ENCODE measurements around the gene CAV1.
A peak's percentile ranks its signal among the peaks of the same experiment; 100 is the strongest.
"Not testable (repeated sequence)": the region's sequence is repeated elsewhere in the genome, so short reads cannot be mapped to it uniquely, and the experiment has no call there.

Gene CAV1, protein sequence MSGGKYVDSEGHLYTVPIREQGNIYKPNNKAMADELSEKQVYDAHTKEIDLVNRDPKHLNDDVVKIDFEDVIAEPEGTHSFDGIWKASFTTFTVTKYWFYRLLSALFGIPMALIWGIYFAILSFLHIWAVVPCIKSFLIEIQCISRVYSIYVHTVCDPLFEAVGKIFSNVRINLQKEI

GRCh38 chr7:116524609-116525297, at the start of gene CAV1:
TSS of gene CAV1 (plus strand) at chr7:116525036. CDS start at chr7:116525063, 27 bp downstream.
- ATAC-seq (replicated peaks), result peak; percentile 36 to 43
- no peaks in the 10 kb centered on the region for H3K36me3 Mint-ChIP-seq
- H3K9me3 Mint-ChIP-seq, result no peaks in the 10 kb centered on the region
- H3K4me1 Mint-ChIP-seq, result peaks cover 19 to 30% of the 10 kb centered on the region in 2 donors
- H3K27me3 Mint-ChIP-seq, result peaks cover 32 to 47% of the 10 kb centered on the region in 2 donors
- peak within 1 kb of the TSS; percentile 88 for H3K27ac Mint-ChIP-seq
- DNase-seq, result no peak
- peak within 1 kb of the TSS; percentile 93 to 95 for H3K4me3 Mint-ChIP-seq

GRCh38 chr7:116477625-116478024, 47.2 kb upstream of the CAV1 start:
- Mint-ChIP-seq H3K4me3 (no peak overlapping the region), H3K27me3 (peaks cover 11% of the 10 kb centered on the region in 2 donors), H3K9me3 (peaks cover 3 to 4% of the 10 kb centered on the region in 2 donors), H3K4me1 (no peaks in the 10 kb centered on the region), H3K36me3 (peaks cover 0 to 3% of the 10 kb centered on the region in 2 donors), H3K27ac (no peak overlapping the region)
- DNase-seq (no peak), ATAC-seq (replicated peaks) (no peak)

DNA sequence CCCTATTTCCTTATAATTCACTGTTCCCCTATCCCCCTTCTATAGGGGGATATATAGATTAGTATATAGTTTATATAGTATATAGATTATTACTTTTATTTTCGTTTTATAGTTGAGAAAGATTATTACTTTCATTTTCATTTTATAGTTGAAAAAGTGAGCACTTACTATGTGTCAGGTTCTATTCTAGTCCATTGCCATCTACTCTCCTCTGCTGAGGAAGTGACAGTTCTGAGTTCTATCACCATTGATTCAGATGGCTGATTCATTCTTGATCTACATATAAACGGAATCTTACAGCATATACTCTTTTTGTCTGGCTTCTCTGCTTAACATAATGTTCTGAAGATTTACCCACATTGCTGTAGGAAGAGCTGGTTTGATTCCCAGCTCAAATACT, 46.0 kb upstream of the CAV1 start:
- DNase-seq (no peak), ATAC-seq (replicated peaks) (peak; percentile 41 to 50)
- H3K4me1 Mint-ChIP-seq, result no peaks in the 10 kb centered on the region
- H3K36me3 Mint-ChIP-seq, result peaks cover 0 to 3% of the 10 kb centered on the region in 2 donors
- H3K27me3 Mint-ChIP-seq, result peaks cover 13 to 17% of the 10 kb centered on the region in 2 donors
- no peak overlapping the region for H3K27ac Mint-ChIP-seq
- peaks cover 3 to 4% of the 10 kb centered on the region in 2 donors for H3K9me3 Mint-ChIP-seq
- no peak overlapping the region for H3K4me3 Mint-ChIP-seq

- no peak overlapping the region for H3K4me3 Mint-ChIP-seq
- no peaks in the 10 kb centered on the region for H3K4me1 Mint-ChIP-seq
- no peak for ATAC-seq (replicated peaks)
- H3K27me3 Mint-ChIP-seq, result peaks cover 7 to 25% of the 10 kb centered on the region in 2 donors
- no peak for DNase-seq
- no peaks in the 10 kb centered on the region for H3K9me3 Mint-ChIP-seq
- no peak overlapping the region for H3K27ac Mint-ChIP-seq
- H3K36me3 Mint-ChIP-seq, result no peaks in the 10 kb centered on the region
Measured at GRCh38 chr7:116483271-116483942, 41.4 kb upstream of the CAV1 start.

DNA sequence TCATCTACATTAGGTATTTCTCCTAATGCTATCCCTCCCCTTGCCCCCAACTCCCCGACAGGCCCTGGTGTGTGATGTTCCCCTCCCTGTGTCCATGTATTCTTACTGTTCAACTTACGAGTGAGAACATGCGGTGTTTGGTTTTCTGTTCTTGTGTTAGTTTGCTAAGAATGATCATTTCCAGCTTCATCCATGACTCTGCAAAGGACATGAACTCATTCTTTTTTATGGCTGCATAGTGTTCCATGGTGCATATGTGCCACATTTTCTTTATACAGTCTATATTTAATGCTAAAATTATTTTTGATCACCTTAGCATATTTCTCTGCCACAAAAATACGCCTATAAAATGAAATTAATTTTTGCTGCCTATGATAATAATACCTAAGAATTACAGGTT, 40.4 kb upstream of the CAV1 start:
- H3K4me3 Mint-ChIP-seq; ATAC-seq (replicated peaks); H3K9me3 Mint-ChIP-seq; H3K4me1 Mint-ChIP-seq; H3K27ac Mint-ChIP-seq; DNase-seq; H3K36me3 Mint-ChIP-seq: not testable (repeated sequence)
- peaks cover 7 to 25% of the 10 kb centered on the region in 2 donors for H3K27me3 Mint-ChIP-seq

GRCh38 chr7:116487907-116488521, 36.8 kb upstream of the CAV1 start:
- no peaks in the 10 kb centered on the region for H3K36me3 Mint-ChIP-seq
- no peaks in the 10 kb centered on the region for H3K9me3 Mint-ChIP-seq
- H3K4me3 Mint-ChIP-seq, result no peak overlapping the region
- ATAC-seq (replicated peaks) (no peak), DNase-seq (no peak)
- no peak overlapping the region for H3K27ac Mint-ChIP-seq
- no peaks in the 10 kb centered on the region for H3K4me1 Mint-ChIP-seq
- peaks cover 19 to 25% of the 10 kb centered on the region in 2 donors for H3K27me3 Mint-ChIP-seq

GRCh38 chr7:116490351-116490750, 34.5 kb upstream of the CAV1 start:
- no peaks in the 10 kb centered on the region for H3K4me1 Mint-ChIP-seq
- no peak overlapping the region for H3K4me3 Mint-ChIP-seq
- H3K9me3 Mint-ChIP-seq, result no peaks in the 10 kb centered on the region
- no peak overlapping the region for H3K27ac Mint-ChIP-seq
- no peak for ATAC-seq (replicated peaks)
- peaks cover 16 to 18% of the 10 kb centered on the region in 2 donors for H3K27me3 Mint-ChIP-seq
- no peak for DNase-seq
- no peaks in the 10 kb centered on the region for H3K36me3 Mint-ChIP-seq

GRCh38 chr7:116491887-116492653, 32.8 kb upstream of the CAV1 start:
- no peak overlapping the region for H3K4me3 Mint-ChIP-seq
- H3K36me3 Mint-ChIP-seq, result no peaks in the 10 kb centered on the region
- no peaks in the 10 kb centered on the region for H3K4me1 Mint-ChIP-seq
- peaks cover 20 to 29% of the 10 kb centered on the region in 2 donors for H3K27me3 Mint-ChIP-seq
- DNase-seq (no peak), ATAC-seq (replicated peaks) (no peak)
- H3K9me3 Mint-ChIP-seq, result peaks cover 0 to 2% of the 10 kb centered on the region in 2 donors
- H3K27ac Mint-ChIP-seq, result no peak overlapping the region

DNA sequence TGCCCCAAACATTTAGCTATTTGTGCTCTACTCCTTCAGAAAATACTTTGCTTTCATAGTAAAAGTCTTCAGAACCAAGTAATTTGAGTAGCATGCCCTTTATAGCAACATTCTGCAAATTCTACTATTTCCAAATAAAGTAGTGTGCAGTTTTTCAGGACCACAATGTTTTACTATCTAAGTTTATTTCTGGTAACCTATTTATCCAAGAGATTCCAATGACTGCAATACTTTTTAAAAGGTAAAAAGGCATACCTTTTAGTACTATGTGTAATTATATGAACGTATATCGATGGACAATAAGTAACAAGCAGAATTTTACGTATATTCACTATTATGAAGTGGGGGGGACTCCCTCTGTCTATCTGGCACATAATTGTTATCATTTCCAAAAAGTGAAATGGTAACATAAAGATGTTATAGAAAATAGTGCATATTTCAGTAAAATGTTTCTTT, 32.2 kb upstream of the CAV1 start:
- Mint-ChIP-seq H3K4me1 (no peaks in the 10 kb centered on the region), H3K9me3 (peaks cover 0 to 2% of the 10 kb centered on the region in 2 donors), H3K27ac (no peak overlapping the region), H3K27me3 (peaks cover 23 to 35% of the 10 kb centered on the region in 2 donors), H3K36me3 (no peaks in the 10 kb centered on the region), H3K4me3 (no peak overlapping the region)
- ATAC-seq (replicated peaks) (no peak), DNase-seq (no peak)

DNA sequence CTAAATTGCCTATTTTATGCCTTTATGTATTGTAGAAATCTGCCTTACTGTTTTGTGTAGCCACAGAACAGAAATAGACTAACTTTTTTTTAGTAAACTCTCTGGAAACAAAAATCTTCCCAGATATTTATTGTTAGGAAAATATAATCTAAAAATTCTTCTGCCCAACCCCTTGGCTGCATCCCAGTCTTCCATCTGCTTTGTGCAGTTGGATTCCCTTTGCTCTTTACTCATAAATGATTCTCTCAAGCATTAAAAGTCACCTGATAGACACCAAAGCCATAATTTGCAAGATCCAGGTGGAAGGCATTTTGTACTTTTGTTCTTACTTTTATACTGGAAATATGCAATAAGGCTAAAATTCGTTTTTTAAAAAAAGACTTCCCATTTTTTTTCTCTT, 31.4 kb upstream of the CAV1 start:
- Mint-ChIP-seq H3K27me3 (peaks cover 27 to 43% of the 10 kb centered on the region in 2 donors), H3K4me3 (no peak overlapping the region), H3K9me3 (peaks cover 0 to 2% of the 10 kb centered on the region in 2 donors), H3K27ac (no peak overlapping the region), H3K36me3 (no peaks in the 10 kb centered on the region), H3K4me1 (peaks cover 0 to 2% of the 10 kb centered on the region in 2 donors)
- DNase-seq, result no peak
- no peak for ATAC-seq (replicated peaks)

DNA sequence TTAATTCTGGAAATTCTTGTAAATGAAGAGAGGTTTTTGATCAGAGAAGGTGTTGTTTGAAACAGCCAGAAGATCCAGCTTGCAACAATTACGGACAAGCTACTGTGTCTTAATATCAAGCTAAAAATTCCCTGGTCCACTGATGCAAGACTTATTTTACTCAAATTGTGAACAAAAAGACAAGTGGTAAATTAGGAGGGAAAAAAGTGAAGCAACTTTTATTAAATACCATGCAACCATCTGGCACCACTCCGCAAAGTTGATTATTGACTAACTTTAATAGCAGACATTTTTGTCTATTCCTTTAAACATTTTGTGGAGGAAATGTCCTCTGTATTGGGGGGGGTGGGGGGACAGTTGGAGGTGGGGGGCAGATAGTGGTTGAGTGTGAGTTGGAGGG, 30.4 kb upstream of the CAV1 start:
- Mint-ChIP-seq H3K4me3 (no peak overlapping the region), H3K4me1 (peaks cover 4 to 5% of the 10 kb centered on the region in 2 donors), H3K9me3 (peaks cover 2 to 3% of the 10 kb centered on the region in 2 donors), H3K36me3 (no peaks in the 10 kb centered on the region), H3K27ac (no peak overlapping the region), H3K27me3 (peaks cover 36 to 52% of the 10 kb centered on the region in 2 donors)
- ATAC-seq (replicated peaks), result no peak
- no peak for DNase-seq

DNA sequence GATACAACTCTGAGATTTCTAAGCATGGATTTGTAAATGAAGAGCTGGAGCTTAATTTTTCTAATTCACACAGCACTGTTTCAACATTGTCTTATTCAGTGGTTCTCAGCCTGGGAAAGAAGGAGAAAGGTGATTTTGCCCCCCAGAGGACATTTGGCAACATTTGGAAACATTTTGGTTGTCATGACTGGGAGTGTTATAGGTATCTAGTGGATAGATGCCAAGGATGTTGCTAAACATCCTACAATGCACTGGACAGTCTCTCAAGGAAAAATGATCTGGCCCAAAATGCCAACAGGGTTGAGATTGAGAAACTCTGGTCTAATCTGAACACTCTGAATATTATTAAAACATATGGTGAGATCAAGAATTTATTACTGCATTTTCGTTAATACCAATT, 29.1 kb upstream of the CAV1 start:
- H3K36me3 Mint-ChIP-seq, result no peaks in the 10 kb centered on the region
- H3K27ac Mint-ChIP-seq, result no peak overlapping the region
- H3K4me1 Mint-ChIP-seq, result peaks cover 12 to 15% of the 10 kb centered on the region in 2 donors
- peaks cover 41 to 58% of the 10 kb centered on the region in 2 donors for H3K27me3 Mint-ChIP-seq
- DNase-seq (no peak), ATAC-seq (replicated peaks) (no peak)
- no peak overlapping the region for H3K4me3 Mint-ChIP-seq
- H3K9me3 Mint-ChIP-seq, result peaks cover 2 to 3% of the 10 kb centered on the region in 2 donors

DNA sequence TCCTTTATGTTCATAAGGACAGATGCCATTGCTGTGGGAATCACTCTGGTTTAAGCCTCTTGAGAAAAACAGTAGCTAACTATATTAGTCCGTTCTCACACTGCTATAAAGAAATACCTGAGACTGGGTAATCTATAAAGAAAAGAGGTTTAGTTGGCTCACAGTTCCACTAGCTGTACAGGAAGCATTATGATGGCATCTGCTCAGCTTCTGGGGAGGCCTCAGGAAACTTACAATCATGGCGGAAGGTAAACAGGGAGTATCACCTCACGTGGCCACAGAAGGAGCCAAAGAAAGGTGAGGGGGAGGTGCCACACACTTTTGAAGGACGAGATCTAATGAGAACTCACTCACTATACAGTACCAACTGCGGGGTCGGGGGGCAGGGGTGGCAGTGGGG, 28.2 kb upstream of the CAV1 start:
- Mint-ChIP-seq H3K4me3 (no peak overlapping the region), H3K9me3 (peaks cover 2 to 3% of the 10 kb centered on the region in 2 donors), H3K27ac (no peak overlapping the region), H3K4me1 (peaks cover 13 to 17% of the 10 kb centered on the region in 2 donors), H3K36me3 (no peaks in the 10 kb centered on the region), H3K27me3 (peaks cover 42 to 57% of the 10 kb centered on the region in 2 donors)
- ATAC-seq (replicated peaks), result no peak
- no peak for DNase-seq

- no peak for ATAC-seq (replicated peaks)
- H3K27ac Mint-ChIP-seq, result no peak overlapping the region
- no peaks in the 10 kb centered on the region for H3K36me3 Mint-ChIP-seq
- no peak for DNase-seq
- H3K9me3 Mint-ChIP-seq, result peaks cover 2 to 3% of the 10 kb centered on the region in 2 donors
- peaks cover 43 to 55% of the 10 kb centered on the region in 2 donors for H3K27me3 Mint-ChIP-seq
- H3K4me3 Mint-ChIP-seq, result no peak overlapping the region
- H3K4me1 Mint-ChIP-seq, result peaks cover 13 to 17% of the 10 kb centered on the region in 2 donors
Measured at GRCh38 chr7:116497708-116498107, 27.1 kb upstream of the CAV1 start.
